Activated B cell treated with CpG ODN at 0.5 μM for 24 hours (primary cell): Measurements from ENCODE around the gene SCN1B. TPM values are rescaled to one million over a fixed set of nuclear protein-coding genes. Genes with fewer than 3 reads are reported as not detected.
"Not testable (repeated sequence)": the region's sequence is repeated elsewhere in the genome, so short reads cannot be mapped to it uniquely, and the experiment has no call there.

ENCODE experiments used
- ATAC-seq: fragments of 200-7000 bp; cut with Tn5 transposase; one replicate; pipeline ENCODE4 v1.10.0; 2021; ENCODE audit warnings: low read depth, mild to moderate bottlenecking, moderate library complexity
- CTCF ChIA-PET: fragments of 350-600 bp; sonication (Branson Sonifier 250); formaldehyde crosslinking; loops from one replicate; lab custom pipeline; 2021; ENCODE audit warnings: antibody characterized with exemption; lab: Charles Lee
- POLR2A ChIA-PET: fragments of 350-600 bp; sonication (Branson Sonifier 250); formaldehyde crosslinking; loops from one replicate; lab custom pipeline; 2021; ENCODE audit warnings: antibody characterized with exemption; lab: Charles Lee
- DNase-seq: peaks from one replicate; pipeline ENCODE4 v3.0.0; 2022
- H3K27ac Mint-ChIP-seq: one replicate; pipeline ENCODE4 v1.8.0; 2020; ENCODE audit warnings: mixed read lengths
- H3K27me3 Mint-ChIP-seq: one replicate; pipeline ENCODE4 v1.8.0; 2021; ENCODE audit warnings: mixed read lengths
- H3K36me3 Mint-ChIP-seq: one replicate; pipeline ENCODE4 v1.8.0; 2021; ENCODE audit warnings: low read depth, mixed read lengths
- H3K4me1 Mint-ChIP-seq: one replicate; pipeline ENCODE4 v1.8.0; 2021; ENCODE audit warnings: mixed read lengths
- H3K4me3 Mint-ChIP-seq: one replicate; pipeline ENCODE4 v1.8.0; 2020; ENCODE audit warnings: mild to moderate bottlenecking, mixed read lengths
- H3K9me3 Mint-ChIP-seq: one replicate; pipeline ENCODE4 v1.8.0; 2020; ENCODE audit warnings: mixed read lengths
- intact Hi-C: fragments of 100-400 bp; cut with micrococcal nuclease; formaldehyde crosslinking; loops from one replicate; pipeline ENCODE4 v1.15.1; 2024
- total RNA-seq: library from RNA; stranded (reverse); gene quantifications from 2 replicates; pipeline ENCODE4 v1.2.3, GENCODE V29; 2022
- TF ChIP-seq, protein P1 (sequence below): fragments of 200-600 bp; IDR thresholded peaks from one replicate; pipeline ENCODE4 v1.8.0; 2022; ENCODE audit warnings: antibody characterized with exemption, mild to moderate bottlenecking

SCN1B gene
- total RNA-seq, 1 donor from 2014 or later: 0.47 TPM

DNA sequence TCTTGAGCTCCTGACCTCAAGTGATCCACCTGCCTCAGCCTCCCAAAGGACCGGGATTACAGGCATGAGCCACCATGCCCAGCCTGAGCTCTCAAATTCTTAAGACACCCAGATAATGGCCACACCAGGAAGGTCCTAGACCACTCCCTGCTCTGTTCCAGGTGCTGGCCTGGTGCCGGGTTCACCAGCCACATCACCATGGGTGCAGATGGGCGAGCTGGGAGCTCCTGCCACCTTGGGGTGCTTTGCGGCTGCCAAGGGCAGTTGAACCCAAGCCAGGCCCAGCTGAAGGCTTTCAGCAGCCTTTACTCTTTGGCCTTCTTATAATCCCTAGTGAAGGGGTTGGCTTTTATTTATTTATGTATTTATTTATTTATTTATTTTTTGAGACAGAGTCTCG lies 16.2 kb downstream of the SCN1B start:
- TF ChIP-seq, protein P1, sequence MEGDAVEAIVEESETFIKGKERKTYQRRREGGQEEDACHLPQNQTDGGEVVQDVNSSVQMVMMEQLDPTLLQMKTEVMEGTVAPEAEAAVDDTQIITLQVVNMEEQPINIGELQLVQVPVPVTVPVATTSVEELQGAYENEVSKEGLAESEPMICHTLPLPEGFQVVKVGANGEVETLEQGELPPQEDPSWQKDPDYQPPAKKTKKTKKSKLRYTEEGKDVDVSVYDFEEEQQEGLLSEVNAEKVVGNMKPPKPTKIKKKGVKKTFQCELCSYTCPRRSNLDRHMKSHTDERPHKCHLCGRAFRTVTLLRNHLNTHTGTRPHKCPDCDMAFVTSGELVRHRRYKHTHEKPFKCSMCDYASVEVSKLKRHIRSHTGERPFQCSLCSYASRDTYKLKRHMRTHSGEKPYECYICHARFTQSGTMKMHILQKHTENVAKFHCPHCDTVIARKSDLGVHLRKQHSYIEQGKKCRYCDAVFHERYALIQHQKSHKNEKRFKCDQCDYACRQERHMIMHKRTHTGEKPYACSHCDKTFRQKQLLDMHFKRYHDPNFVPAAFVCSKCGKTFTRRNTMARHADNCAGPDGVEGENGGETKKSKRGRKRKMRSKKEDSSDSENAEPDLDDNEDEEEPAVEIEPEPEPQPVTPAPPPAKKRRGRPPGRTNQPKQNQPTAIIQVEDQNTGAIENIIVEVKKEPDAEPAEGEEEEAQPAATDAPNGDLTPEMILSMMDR: no peak
- peaks cover 19% of the 10 kb centered on the region for H3K4me1 Mint-ChIP-seq
- ChIA-PET CTCF (interaction anchor here (0.7 to 2.4 kb wide), 4 partner anchors 8 to 45 kb away, joined by 3 to 6 read pairs (median 4); no protein-coding TSS in a partner anchor), POLR2A (interaction anchor here (0.6 kb wide), 1 partner anchor 48 kb away, joined by 3 read pairs; no protein-coding TSS in a partner anchor)
- H3K36me3 Mint-ChIP-seq: no peaks in the 10 kb centered on the region
- intact Hi-C loops: no loop called here
- no peaks in the 10 kb centered on the region for H3K9me3 Mint-ChIP-seq
- H3K27me3 Mint-ChIP-seq: peaks cover 3% of the 10 kb centered on the region
- no peak overlapping the region for H3K4me3 Mint-ChIP-seq
- DNase-seq: no peak
- H3K27ac Mint-ChIP-seq: no peak overlapping the region
- no peak for ATAC-seq

DNA sequence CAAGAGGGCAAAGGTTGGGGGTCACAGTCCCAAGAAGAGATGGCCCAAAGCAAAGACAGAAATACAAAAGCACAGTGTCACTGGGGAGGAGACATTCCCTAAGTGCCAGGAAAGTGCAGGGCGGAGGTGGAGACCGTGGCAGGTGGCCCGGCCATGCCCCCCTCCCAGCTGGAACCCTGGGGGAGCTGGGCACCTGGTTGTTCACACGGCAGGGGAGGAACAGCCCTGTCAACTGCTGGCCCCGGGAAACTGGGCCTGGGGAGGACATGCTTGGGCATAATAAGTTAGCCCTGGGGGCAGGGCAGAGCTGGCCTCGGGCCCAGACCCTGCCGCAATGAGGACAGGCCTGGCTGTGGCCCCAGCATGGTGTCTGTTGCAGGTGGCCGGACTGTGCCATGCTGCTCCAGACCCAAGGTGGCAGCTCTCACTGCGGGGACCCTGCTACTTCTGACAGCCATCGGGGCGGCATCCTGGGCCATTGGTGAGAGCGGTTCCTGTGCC lies 18.7 kb downstream of the SCN1B start:
- Mint-ChIP-seq H3K4me3 (no peak overlapping the region), H3K36me3 (no peaks in the 10 kb centered on the region), H3K27me3 (peaks cover 3% of the 10 kb centered on the region), H3K4me1 (peaks cover 14% of the 10 kb centered on the region), H3K9me3 (no peaks in the 10 kb centered on the region), H3K27ac (no peak overlapping the region)
- ATAC-seq (no peak), DNase-seq (no peak)
- intact Hi-C loops: no loop called here
- ChIA-PET CTCF (no interaction called here), POLR2A (interaction anchor here (0.5 kb wide), 1 partner anchor 153 kb away, joined by 4 read pairs; no protein-coding TSS in a partner anchor)
- TF ChIP-seq, protein P1: no peak

DNA sequence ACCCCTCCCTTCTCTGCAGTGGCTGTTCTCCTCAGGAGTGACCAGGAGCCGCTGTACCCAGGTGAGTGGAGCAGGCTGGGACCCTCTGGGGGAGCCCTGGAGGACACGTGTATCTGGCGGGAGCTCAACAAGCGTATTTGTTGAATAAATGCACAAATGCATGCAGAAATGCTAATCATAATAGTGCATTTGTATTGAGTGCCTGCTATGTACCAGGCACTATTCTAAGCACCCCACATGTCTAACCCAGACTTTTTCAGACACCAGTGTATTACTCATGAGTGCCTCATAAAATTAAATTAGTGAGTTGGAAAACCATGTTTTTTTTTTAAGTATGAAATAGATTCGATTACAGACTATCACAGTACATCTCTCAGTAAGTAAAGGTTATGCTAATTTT lies 19.2 kb downstream of the SCN1B start:
- no peaks in the 10 kb centered on the region for H3K36me3 Mint-ChIP-seq
- intact Hi-C loops: no loop called here
- DNase-seq: no peak
- no peaks in the 10 kb centered on the region for H3K9me3 Mint-ChIP-seq
- H3K27me3 Mint-ChIP-seq: peaks cover 3% of the 10 kb centered on the region
- no peak overlapping the region for H3K4me3 Mint-ChIP-seq
- no peak overlapping the region for H3K27ac Mint-ChIP-seq
- ChIA-PET CTCF (no interaction called here), POLR2A (no interaction called here)
- ATAC-seq: no peak
- TF ChIP-seq, protein P1: no peak
- peaks cover 14% of the 10 kb centered on the region for H3K4me1 Mint-ChIP-seq

DNA sequence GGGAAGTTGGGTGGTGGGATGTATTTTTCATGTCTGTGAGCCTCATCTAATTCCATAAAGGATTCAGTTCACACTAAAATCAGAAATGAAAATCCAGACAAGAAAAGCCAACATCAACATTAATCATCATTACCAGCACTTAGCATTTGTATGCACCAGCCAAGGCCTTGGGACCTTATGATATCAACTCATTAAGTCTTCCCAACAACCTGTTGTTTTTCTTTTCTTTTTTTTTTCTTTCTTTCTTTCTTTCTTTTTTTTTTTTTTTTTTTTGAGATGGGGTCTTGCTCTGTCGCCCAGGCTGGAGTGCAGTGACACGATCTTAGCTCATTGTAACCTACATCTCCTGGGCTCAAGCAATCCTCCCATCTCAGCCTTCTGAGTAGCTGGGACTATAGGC lies 20.4 kb downstream of the SCN1B start:
- H3K4me1 Mint-ChIP-seq, intact Hi-C loops, CTCF ChIA-PET, H3K36me3 Mint-ChIP-seq, ATAC-seq, H3K4me3 Mint-ChIP-seq, H3K27me3 Mint-ChIP-seq, POLR2A ChIA-PET, H3K27ac Mint-ChIP-seq, DNase-seq, H3K9me3 Mint-ChIP-seq: not testable (repeated sequence)

DNA sequence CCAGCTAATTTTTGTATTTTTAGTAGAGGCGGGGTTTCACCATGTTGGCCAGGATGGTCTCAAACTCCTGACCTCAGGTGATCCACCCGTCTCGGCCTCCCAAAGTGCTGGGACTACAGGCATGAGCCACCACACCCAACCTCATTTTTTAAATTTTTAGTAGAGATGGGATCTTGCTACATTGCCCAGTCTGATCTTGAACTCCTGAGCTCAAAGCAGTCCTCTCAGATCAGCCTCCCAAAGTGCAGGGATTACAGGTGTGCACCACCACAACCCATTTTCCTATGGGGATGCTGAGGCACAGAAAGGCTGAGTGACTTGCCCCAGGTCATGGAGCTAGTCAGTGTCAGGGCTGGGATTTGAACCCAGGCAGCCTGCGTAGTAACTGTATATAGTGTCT lies 21.0 kb downstream of the SCN1B start:
- intact Hi-C loops, ATAC-seq, H3K27me3 Mint-ChIP-seq, DNase-seq, H3K9me3 Mint-ChIP-seq, H3K36me3 Mint-ChIP-seq, POLR2A ChIA-PET, CTCF ChIA-PET, H3K4me1 Mint-ChIP-seq, H3K27ac Mint-ChIP-seq, H3K4me3 Mint-ChIP-seq: not testable (repeated sequence)

DNA sequence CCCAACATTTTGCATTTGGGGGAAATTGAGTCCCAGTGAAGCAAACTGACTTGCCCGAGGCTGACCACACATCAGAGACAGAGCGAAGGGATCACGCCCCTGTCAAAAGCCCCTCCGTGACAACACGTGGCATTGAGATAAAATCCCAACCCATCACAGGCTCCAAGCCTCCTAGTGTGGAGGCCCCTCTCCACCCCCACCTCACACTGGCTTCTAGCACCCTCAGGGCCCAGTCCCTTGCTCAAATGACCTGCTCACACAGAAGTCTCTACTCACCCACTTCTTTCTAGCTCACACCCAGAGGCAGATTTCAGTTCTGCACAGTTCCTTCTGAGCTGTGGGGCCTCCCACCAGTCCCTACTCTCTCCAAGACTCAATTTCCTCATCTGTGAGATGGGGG lies 21.5 kb downstream of the SCN1B start:
- no peak for ATAC-seq
- intact Hi-C loops: no loop called here
- Mint-ChIP-seq H3K36me3 (no peaks in the 10 kb centered on the region), H3K9me3 (no peaks in the 10 kb centered on the region), H3K4me1 (no peaks in the 10 kb centered on the region), H3K27ac (no peak overlapping the region), H3K4me3 (no peak overlapping the region), H3K27me3 (peaks cover 7% of the 10 kb centered on the region)
- no peak for DNase-seq
- TF ChIP-seq, protein P1: no peak
- POLR2A ChIA-PET: no interaction called here
- CTCF ChIA-PET: no interaction called here
